G401.6 (cell line): ENCODE results near the gene SLC2A4.
A peak's percentile ranks its signal among the peaks of the same experiment; 100 is the strongest.
"Not testable (repeated sequence)": the region's sequence is repeated elsewhere in the genome, so short reads cannot be mapped to it uniquely, and the experiment has no call there.

Experiments used
- FAIRE-seq: peaks from 2 replicates; lab custom pipeline; 2012; peaks lifted over from hg19 to GRCh38; lab: Jason Lieb, UNC

The SLC2A4 gene

DNA sequence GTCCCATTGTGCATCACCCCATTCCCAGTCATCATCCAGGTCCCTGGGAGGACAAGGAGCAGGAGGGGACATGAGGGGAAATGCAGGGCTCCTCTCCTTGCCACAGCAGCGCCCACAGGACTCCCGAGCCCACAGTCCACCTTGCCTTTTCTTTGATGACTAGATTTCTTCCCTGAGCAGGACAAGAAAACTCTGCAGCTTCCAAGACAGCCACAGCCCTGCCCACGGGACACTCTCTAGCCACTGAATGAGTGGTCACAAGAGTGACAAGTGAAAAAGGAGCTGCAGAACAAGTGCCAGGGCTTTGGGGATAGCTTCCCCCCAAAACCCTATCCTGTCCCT is 42.9 kb downstream of the SLC2A4 start:
- no peak for FAIRE-seq

DNA sequence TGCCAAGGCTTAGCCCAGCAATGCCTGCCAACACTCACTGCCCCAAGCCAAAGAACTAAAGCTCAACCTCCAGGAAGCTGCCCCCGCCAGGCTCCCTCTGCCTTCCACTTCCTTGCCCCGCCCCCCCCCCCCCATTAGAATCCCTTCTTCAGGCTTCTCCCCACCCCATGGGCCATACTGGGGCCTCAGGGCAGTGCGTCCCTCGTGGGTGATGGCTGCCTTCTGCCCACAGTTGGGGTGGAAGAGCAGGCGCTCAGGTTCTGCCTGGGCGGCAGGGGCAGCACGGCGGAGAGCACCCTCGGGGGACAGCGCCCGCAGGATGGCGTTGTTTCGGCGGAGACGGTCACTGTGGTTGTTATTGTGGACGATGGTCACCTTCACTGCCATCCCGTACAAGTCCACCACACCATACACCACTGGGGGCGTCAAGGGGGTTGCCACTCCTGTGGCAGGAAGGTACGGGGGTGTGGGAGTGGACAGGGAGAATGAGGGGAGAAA is 43.6 kb downstream of the SLC2A4 start:
- no peak for FAIRE-seq

- FAIRE-seq: no peak
These were observed 44.7 kb downstream of the SLC2A4 start for GRCh38 chr17:7326186-7326585.

GRCh38 chr17:7327056-7327455 is 45.5 kb downstream of the SLC2A4 start:
- FAIRE-seq: no peak

- FAIRE-seq: no peak
These were observed 46.0 kb downstream of the SLC2A4 start for GRCh38 chr17:7327501-7327900.

- FAIRE-seq: no peak
These were observed 46.5 kb downstream of the SLC2A4 start for GRCh38 chr17:7328009-7328408.

- FAIRE-seq: no peak
These were observed 47.4 kb downstream of the SLC2A4 start, which contains the start of gene NEURL4 for GRCh38 chr17:7328840-7329373. Gene NEURL4 (minus strand): TSS chr17:7329335. CDS start chr17:7329312, 23 bp downstream.

GRCh38 chr17:7329374-7329996 is 48.0 kb downstream of the SLC2A4 start:
- peak; percentile 99 for FAIRE-seq

DNA sequence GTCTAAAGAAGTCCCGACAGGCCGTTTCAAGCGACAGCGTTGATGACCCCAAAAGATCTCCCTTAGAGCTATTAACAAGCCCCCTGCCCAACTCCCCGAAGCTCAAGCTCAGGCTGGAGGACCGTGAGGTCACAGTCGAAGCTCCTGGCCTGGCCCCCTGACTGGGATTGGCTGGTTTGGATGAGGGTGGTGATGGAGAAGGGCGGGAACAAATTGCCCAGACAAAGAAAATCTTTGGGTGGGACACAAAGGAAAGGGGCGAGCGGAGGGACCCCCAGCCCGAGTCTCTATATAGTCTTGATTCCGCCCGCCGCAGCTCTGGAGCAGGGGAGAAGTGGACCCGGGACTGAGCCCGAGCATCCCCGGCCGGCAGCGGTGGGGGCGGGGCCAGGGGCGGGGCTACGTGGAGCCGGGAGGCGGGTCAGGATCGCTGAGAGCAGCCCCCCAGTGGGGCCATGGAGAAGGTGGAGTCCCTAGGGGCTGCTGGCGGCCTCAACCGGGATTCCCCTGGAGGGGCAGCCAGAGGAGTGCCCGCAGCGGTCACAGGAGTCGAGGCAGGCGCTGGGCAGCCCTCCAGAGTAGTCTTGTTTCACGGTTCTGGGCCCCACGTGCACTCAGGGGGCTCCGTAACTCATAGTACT is 48.6 kb downstream of the SLC2A4 start:
- no peak for FAIRE-seq

DNA sequence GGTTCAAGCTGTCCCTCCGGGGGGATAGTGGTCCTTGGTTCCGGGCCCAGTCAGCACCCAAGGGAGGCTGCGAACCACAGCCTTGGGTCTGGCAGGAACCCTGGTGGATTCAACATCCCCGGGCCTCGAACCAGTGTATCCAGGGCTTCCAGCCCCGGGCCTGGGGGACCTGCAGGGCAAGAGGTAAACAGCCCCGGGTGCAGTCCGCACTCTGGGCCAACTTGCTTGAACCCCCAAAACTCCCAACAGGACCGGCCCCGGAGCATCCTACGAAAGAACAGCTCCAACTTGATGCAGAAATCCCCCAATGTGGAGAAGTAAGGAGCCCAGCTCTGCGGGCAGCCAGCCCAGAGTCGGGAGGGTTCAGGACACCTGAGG is 49.1 kb downstream of the SLC2A4 start:
- no peak for FAIRE-seq

DNA sequence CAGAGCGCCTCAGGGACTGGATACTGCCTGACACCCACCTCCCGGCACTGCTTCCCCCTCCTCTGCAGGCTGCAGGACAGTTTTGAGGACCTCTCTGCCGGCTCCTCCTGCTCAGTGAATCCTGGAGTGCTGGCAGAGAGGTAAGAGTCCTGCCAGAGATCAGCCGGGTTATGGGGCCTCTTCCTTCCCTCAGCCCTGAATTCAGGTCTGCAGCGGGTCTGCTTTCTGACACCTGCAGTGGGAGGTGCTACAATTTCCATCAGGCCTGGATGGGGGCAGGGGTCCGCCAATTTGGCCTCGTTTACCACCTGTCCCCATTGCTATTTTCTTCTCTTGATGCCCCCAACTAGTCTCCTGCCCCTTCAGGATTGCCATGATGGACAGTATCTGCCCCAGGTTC is 50.6 kb downstream of the SLC2A4 start:
- FAIRE-seq: no peak

GRCh38 chr17:7332600-7333069 is 51.1 kb downstream of the SLC2A4 start:
- not testable (repeated sequence) for FAIRE-seq

DNA sequence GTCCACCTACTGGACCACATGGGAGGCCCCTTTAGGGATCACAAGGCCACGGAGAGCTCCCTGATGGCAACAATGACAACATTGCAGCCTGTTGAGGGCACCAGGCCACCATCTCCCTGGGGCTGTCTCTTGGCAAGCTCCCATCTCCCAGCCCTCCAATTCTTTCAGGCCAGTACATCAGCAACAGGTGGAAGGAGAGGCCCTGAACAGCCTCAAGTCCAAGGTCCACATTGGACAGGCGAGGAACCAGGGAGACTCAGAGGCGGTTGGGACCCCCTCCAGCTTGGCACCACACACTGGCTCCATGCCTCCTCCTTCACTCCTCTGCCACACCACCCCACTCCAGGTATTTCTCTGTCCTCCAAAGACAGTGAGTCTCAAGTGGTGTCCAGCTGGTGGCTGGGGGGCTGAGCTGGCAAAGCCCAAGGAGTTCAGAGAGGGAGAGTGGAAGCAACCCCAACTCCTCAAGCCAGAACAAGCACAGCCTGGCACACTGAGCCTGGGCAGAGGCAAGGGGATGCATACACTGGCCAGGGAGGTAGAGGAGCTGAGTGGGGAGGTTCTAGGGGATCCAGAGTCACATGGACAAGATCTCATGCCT is 53.5 kb downstream of the SLC2A4 start:
- no peak for FAIRE-seq

GRCh38 chr17:7335765-7336164 is 54.2 kb downstream of the SLC2A4 start:
- FAIRE-seq: not testable (repeated sequence)

DNA sequence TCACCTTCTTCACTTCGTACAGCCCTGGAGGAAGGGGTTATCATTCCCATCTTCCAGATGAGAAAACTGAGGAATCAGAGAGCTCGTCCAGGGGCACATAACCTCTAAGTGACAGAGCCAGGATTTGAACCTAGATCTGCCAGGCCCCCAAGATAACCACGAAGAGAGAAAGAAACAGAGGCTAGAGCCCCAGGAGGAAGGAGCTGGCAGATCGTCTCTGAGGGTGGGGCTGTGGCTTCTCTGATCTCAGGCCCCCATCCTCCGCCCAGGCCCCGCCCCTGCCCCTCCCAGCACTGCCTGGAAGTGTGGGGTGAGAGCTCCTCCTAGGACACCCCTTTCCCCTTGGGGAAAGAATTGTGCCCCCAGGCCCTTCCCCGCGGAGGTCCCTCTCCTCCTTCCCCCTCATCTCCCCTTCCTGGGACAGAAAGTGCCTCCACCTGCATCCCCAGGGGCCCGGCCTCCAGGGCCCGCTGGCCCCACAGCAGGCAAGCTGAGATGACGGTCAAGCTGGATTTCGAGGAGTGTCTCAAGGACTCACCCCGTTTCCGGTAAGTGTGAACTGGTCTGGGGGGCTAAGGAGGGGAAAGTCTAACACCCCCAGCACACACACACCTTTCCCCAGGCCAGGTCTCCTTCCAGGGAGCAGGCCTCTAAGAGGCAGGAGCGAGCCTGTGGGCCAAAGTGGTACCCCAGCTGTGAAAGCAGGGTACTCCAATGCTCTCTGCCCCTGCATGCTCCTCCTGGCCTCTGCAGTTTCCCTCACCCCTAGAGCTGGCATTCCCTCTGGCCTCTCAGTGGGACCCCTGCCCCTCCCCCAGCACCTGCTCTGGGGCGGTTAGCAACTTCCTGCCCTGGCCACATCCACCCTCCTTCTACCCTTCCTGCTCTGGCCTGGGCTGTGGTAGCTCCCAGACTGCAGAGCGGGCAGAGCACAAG is 55.0 kb downstream of the SLC2A4 start, which contains the start of gene ACAP1:
ACAP1 (plus strand) TSS at position 290 of the 936 bp plus-strand sequence; CDS start at position 496, 206 bp downstream.
- FAIRE-seq: no peak

DNA sequence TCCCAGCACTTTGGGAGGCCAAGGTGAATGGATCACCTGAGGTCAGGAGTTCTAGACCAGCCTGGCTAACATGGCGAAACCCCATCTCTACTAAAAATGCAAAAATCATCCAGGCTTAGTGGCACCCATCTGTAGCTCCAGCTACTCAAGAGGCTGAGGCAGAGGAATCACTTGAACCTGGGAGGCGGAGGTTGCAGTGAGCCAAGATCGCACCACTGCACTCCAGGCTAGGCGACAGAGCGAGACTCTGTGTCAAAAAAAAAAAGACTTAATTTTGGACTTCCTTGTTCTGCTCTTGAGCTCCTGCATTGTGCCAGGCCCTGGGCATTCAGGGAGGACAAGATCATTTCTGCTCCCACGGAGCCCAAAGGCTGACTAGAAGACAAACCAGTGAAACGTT is 56.1 kb downstream of the SLC2A4 start:
- FAIRE-seq: not testable (repeated sequence)
